ENCODE data around the gene RYR1.
"Not testable (repeated sequence)": the region's sequence is repeated elsewhere in the genome, so short reads cannot be mapped to it uniquely, and the experiment has no call there.

RYR1 gene

GRCh38 chr19:38458991-38459390 is 25.5 kb downstream of the RYR1 start:
- DNase-seq = no peak

DNA sequence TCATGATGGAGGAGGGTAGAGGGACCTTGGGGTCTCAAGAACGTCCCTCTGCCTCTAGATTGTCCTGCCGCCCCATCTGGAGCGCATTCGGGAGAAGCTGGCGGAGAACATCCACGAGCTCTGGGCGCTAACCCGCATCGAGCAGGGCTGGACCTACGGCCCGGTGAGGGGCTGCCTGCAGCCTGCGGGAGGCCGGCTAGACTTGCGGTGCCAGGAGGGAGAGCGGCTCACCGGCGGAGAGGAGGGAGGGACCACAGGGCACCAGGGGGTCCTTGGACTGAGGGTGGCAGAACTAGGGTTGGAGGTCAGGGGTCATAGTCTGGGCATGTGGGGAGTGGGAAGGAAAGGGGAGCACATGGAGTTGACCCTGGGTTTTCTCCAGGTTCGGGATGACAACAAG is 29.9 kb downstream of the RYR1 start:
- DNase-seq = no peak

DNA sequence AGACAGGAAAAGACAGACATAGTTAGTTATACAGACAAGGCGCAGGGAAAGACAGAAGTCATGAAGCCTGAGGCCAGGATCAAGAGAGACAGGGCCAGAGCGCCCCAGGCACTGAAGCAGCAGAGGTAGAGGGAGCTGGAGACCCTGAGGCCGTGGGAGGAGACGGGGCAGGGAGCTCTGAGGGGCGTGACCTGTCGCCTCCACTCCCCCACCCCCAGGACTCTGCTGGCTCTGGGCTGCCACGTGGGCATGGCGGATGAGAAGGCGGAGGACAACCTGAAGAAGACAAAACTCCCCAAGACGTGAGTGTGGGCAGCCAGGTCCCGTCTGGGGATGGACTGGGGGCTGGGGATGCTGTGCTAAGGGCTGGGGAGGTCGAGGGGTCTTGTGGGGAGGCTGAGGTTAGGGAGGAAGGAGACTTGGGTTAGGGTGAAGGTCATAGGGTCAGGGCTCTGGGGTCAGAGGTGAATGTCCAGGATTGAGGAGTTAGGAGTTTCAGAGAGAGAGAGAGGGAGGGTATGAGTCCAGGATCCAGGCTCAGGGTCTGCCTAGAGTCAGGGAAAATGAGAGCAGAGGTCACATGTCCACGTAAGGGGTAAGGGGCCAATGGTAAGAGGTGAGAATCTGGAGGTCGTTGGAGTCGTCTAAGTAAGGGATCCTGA is 31.1 kb downstream of the RYR1 start:
- DNase-seq = no peak

DNA sequence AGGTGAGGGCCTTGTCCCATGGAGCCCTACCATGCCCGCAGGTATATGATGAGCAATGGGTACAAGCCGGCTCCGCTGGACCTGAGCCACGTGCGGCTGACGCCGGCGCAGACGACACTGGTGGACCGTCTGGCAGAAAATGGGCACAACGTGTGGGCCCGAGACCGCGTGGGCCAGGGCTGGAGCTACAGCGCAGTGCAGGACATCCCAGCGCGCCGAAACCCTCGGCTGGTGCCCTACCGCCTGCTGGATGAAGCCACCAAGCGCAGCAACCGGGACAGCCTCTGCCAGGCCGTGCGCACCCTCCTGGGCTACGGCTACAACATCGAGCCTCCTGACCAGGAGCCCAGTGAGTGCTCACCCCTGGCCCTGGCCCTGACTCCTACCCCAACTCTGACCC is 32.6 kb downstream of the RYR1 start:
- DNase-seq = no peak

GRCh38 chr19:38467541-38468525 is 34.3 kb downstream of the RYR1 start:
- no peak for DNase-seq

- no peak for DNase-seq
Measured at GRCh38 chr19:38469151-38469550, 35.7 kb downstream of the RYR1 start.

DNA sequence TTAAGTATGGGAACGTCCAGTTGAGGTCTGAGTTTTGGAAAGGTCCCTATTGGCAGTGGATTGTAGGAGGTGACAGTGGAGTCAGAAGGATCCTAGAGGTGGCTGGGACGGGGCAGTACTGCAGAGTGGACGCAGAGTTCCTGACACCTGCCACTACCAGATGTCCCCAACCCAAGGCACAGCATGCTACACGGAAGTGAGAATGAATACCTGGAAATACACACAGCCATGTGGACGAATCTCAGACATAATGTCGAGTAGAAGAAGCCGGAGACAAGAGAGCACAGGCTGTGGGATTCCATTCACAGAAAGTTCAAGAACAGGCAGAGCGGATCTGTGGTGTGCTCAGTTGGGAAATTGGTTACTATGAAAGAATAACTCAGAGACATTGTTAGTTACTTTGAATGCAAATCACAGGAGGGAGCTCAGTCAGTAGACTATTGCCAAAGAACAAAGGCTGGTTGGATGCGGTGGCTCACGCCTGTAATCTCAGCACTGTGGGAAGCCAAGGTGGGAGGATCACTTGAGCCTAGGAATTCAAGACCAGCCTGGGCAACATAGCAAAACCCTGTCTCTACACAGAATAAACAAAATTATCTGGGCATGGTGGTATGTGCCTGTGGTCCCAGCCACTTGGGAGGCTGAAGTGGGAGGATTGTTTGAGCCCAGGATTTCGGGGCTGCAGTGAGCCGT is 37.4 kb downstream of the RYR1 start:
- no peak for DNase-seq

DNA sequence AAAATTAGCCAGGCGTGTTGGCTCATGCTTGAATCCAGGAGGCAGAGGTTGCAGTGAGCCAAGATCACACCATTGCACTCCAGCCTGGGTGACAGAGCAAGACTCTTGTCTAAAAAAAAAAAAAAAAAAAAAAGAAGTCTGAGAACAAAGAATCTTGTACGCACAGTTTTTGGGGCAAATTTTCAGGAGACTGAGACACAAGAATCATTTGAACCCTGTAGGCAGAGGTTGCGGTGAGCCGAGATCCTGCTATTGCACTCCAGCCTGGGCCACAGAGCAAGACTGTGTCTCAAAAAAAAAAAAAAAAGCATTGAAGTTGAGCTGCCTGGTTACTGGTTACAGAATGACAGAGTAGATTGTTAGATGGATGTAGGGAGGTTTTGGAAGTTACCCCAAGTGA is 39.2 kb downstream of the RYR1 start:
- DNase-seq = not testable (repeated sequence)

GRCh38 chr19:38473201-38473600 is 39.7 kb downstream of the RYR1 start:
- DNase-seq = no peak

DNA sequence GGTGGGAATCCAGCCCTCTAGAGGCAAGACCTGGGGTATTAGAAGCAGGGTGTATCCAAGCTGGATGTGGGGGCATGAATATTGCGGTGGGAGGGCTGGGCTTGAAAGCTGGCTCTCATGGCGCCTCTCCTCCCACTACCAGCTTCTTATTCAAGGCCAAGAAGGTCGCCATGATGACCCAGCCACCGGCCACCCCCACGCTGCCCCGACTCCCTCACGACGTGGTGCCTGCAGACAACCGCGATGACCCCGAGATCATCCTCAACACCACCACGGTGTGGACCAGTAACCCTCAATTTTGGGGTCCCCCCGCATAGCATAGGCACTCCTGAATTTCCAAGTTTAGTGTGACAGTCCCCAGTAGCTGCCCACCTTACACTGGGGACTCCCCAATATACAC is 41.7 kb downstream of the RYR1 start:
- DNase-seq = no peak

GRCh38 chr19:38478273-38478971 is 44.9 kb downstream of the RYR1 start:
- peak in 1 of 4 experiments; percentile 4 for DNase-seq

GRCh38 chr19:38482496-38482895 is 49.0 kb downstream of the RYR1 start:
- no peak for DNase-seq

- DNase-seq = no peak
Measured at GRCh38 chr19:38483016-38483630, 49.6 kb downstream of the RYR1 start.

DNA sequence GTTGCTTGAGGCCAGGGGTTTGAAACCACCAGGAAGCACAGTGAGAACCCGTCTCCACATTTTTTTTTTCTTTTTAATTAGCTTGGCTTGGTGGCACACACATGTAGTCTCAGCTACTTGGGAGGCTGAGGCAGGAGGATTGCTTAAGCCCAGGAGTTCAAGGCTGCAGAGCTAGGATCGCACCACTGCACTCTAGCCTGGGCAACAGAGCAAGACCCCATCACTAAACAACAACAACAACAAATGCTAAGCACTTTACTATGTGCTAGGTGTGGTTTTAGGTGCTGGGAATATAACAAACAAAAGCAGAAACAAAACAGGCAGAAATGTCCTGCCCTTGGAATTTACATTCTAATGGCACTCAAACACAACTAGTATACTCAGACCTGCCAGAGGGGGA is 51.3 kb downstream of the RYR1 start:
- DNase-seq = no peak

DNA sequence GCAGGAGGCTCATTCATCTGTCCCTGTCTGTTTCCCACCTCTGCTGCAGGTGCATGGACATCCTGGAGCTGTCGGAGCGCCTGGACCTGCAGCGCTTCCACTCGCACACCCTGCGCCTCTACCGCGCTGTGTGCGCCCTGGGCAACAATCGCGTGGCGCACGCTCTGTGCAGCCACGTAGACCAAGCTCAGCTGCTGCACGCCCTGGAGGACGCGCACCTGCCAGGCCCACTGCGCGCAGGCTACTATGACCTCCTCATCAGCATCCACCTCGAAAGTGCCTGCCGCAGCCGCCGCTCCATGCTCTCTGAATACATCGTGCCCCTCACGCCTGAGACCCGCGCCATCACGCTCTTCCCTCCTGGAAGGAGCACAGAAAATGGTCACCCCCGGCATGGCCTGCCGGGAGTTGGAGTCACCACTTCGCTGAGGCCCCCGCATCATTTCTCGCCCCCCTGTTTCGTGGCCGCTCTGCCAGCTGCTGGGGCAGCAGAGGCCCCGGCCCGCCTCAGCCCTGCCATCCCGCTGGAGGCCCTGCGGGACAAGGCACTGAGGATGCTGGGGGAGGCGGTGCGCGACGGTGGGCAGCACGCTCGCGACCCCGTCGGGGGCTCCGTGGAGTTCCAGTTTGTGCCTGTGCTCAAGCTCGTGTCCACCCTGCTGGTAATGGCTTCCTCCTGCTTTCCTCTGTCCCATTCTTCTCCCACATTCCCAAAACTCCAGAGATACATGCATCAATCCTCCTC is 52.2 kb downstream of the RYR1 start:
- DNase-seq = no peak

GRCh38 chr19:38486731-38487336 is 53.3 kb downstream of the RYR1 start:
- no peak for DNase-seq

- DNase-seq = no peak
Measured at GRCh38 chr19:38488096-38488495, 54.6 kb downstream of the RYR1 start.

- DNase-seq = no peak
Measured at GRCh38 chr19:38488776-38489481, 55.4 kb downstream of the RYR1 start.

- DNase-seq = no peak
Measured at GRCh38 chr19:38490861-38491260, 57.4 kb downstream of the RYR1 start.

GRCh38 chr19:38492181-38492813 is 58.8 kb downstream of the RYR1 start:
- DNase-seq = peak in 2 of 4 experiments; percentile 6 to 10
